GM19025 (cell line): ENCODE measurements around the gene RIC8B.

Source experiments
- ATAC-seq: cut with Tn5 transposase; IDR thresholded peaks from one replicate; pipeline ENCODE4 v1.9.1; 2021; ENCODE audit warnings: mild to moderate bottlenecking, low read depth, moderate library complexity; ENCODE audit not compliant: unreplicated experiment

The RIC8B gene

GRCh38 chr12:106791531-106791930 is 17.0 kb downstream of the RIC8B start:
- no peak for ATAC-seq

- ATAC-seq, result no peak
These were observed 19.9 kb downstream of the RIC8B start for GRCh38 chr12:106794369-106794768.

- no peak for ATAC-seq
These were observed 26.8 kb downstream of the RIC8B start for GRCh38 chr12:106801167-106801708.

GRCh38 chr12:106801830-106802533 is 27.5 kb downstream of the RIC8B start:
- no peak for ATAC-seq

GRCh38 chr12:106804668-106805067 is 30.2 kb downstream of the RIC8B start:
- ATAC-seq, result no peak

- ATAC-seq, result no peak
These were observed 40.2 kb downstream of the RIC8B start for GRCh38 chr12:106814714-106815113.

GRCh38 chr12:106815741-106816140 is 41.3 kb downstream of the RIC8B start:
- ATAC-seq, result no peak

- no peak for ATAC-seq
These were observed 41.7 kb downstream of the RIC8B start for GRCh38 chr12:106816231-106816630.

- ATAC-seq, result no peak
These were observed 45.5 kb downstream of the RIC8B start for GRCh38 chr12:106819991-106820390.

GRCh38 chr12:106831699-106832098 is 57.2 kb downstream of the RIC8B start:
- ATAC-seq, result no peak

- ATAC-seq, result no peak
These were observed 63.3 kb downstream of the RIC8B start for GRCh38 chr12:106837782-106838181.

GRCh38 chr12:106839333-106839732 is 64.9 kb downstream of the RIC8B start:
- no peak for ATAC-seq

- ATAC-seq, result no peak
These were observed 65.8 kb downstream of the RIC8B start for GRCh38 chr12:106840243-106840642.

GRCh38 chr12:106841510-106842302 is 67.2 kb downstream of the RIC8B start:
- no peak for ATAC-seq

GRCh38 chr12:106845902-106846301 is 71.4 kb downstream of the RIC8B start:
- no peak for ATAC-seq

GRCh38 chr12:106847861-106848260 is 73.4 kb downstream of the RIC8B start:
- ATAC-seq, result no peak

GRCh38 chr12:106851306-106851705 is 76.8 kb downstream of the RIC8B start:
- no peak for ATAC-seq

GRCh38 chr12:106854723-106855122 is 80.2 kb downstream of the RIC8B start:
- no peak for ATAC-seq

- no peak for ATAC-seq
These were observed 80.8 kb downstream of the RIC8B start for GRCh38 chr12:106855221-106855758.

GRCh38 chr12:106861984-106862916 is 87.8 kb downstream of the RIC8B start:
- no peak for ATAC-seq
